ENCODE data around the gene GFRA1.

Gene GFRA1

GRCh38 chr10:116106611-116107010, 166.4 kb downstream of the GFRA1 start:
- ChIA-PET POLR2A (no interaction called here), CTCF (no interaction called here)
- Histone ChIP-seq H3K36me3 (ENCODE audit: control insufficient read depth in 2 of 2, insufficient read depth in 1 of 2, low read length in 2 of 2) (no peaks in the 10 kb centered on the region), H3K9me3 (ENCODE audit: control insufficient read depth, insufficient read depth, low read depth, low read length) (no peaks in the 10 kb centered on the region), H3K4me1 (ENCODE audit: control insufficient read depth, insufficient read depth, low read length) (no peaks in the 10 kb centered on the region), H3K4me3 (ENCODE audit: low read depth, low read length) (no peak overlapping the region), H3K27ac (ENCODE audit: extremely low read depth, low read depth, low read length) (no peak overlapping the region)
- no peak for TF ChIP-seq ZNF521 (tag by site-specific recombination; IDR thresholded peaks at IDR 0.05)
- TF ChIP-seq ZBTB8A (tag by site-specific recombination; IDR thresholded peaks at IDR 0.05): no peak
- TF ChIP-seq ZEB2 (tag by site-specific recombination; IDR thresholded peaks at IDR 0.05): no peak
- no peak for TF ChIP-seq ZBTB10 (tag by site-specific recombination; IDR thresholded peaks at IDR 0.05)

DNA sequence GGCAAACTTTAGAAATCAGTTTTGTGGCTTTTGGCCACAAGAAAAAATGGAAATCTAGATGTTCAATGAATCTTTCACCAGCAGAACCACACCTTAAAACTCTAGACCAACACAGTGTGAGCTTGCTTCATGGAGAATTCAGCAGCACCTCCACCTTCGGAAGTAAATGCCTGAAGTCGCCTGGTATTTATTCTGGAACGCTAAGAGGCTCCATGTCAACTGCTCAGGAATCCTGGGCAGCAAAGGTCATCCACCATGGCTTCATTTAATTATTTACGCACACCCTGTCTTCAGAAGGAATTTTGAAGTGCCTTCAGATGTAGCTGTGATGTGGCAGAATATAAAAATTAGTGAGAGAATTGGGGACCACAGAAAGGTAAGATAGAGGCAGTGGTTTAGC, 167.7 kb downstream of the GFRA1 start:
- Histone ChIP-seq H3K27ac (ENCODE audit: extremely low read depth, low read depth, low read length) (no peak overlapping the region), H3K4me1 (ENCODE audit: control insufficient read depth, insufficient read depth, low read length) (no peaks in the 10 kb centered on the region), H3K9me3 (ENCODE audit: control insufficient read depth, insufficient read depth, low read depth, low read length) (no peaks in the 10 kb centered on the region), H3K36me3 (ENCODE audit: control insufficient read depth in 2 of 2, insufficient read depth in 1 of 2, low read length in 2 of 2) (no peaks in the 10 kb centered on the region), H3K4me3 (ENCODE audit: low read depth, low read length) (no peak overlapping the region)
- ChIA-PET POLR2A (no interaction called here), CTCF (no interaction called here)
- TF ChIP-seq ZNF843 (tag by site-specific recombination; IDR thresholded peaks at IDR 0.05) (no peak), ZNF654 (tag by site-specific recombination; IDR thresholded peaks at IDR 0.05; ENCODE audit: low read depth) (no peak), ZFP3 (tag by site-specific recombination; IDR thresholded peaks at IDR 0.05; ENCODE audit: low read depth) (no peak), ZNF664 (tag by site-specific recombination; IDR thresholded peaks at IDR 0.05) (no peak), SALL2 (tag by site-specific recombination; IDR thresholded peaks at IDR 0.05; ENCODE audit: borderline replicate concordance) (no peak), ZNF768 (tag by site-specific recombination; IDR thresholded peaks at IDR 0.05) (no peak), ZNF221 (tag by site-specific recombination; IDR thresholded peaks at IDR 0.05; ENCODE audit: borderline replicate concordance) (no peak), ZNF302 (tag by site-specific recombination; IDR thresholded peaks at IDR 0.05; ENCODE audit: low read depth) (no peak), ZBTB26 (tag by site-specific recombination; optimal IDR thresholded peaks at IDR 0.05) (no peak)
- TF ChIP-seq, protein P1, sequence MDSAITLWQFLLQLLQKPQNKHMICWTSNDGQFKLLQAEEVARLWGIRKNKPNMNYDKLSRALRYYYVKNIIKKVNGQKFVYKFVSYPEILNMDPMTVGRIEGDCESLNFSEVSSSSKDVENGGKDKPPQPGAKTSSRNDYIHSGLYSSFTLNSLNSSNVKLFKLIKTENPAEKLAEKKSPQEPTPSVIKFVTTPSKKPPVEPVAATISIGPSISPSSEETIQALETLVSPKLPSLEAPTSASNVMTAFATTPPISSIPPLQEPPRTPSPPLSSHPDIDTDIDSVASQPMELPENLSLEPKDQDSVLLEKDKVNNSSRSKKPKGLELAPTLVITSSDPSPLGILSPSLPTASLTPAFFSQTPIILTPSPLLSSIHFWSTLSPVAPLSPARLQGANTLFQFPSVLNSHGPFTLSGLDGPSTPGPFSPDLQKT (IDR thresholded peaks at IDR 0.05; ENCODE audit: borderline replicate concordance, low read depth, low read length): no peak
- TF ChIP-seq, protein P2, sequence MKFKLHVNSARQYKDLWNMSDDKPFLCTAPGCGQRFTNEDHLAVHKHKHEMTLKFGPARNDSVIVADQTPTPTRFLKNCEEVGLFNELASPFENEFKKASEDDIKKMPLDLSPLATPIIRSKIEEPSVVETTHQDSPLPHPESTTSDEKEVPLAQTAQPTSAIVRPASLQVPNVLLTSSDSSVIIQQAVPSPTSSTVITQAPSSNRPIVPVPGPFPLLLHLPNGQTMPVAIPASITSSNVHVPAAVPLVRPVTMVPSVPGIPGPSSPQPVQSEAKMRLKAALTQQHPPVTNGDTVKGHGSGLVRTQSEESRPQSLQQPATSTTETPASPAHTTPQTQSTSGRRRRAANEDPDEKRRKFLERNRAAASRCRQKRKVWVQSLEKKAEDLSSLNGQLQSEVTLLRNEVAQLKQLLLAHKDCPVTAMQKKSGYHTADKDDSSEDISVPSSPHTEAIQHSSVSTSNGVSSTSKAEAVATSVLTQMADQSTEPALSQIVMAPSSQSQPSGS (tag by site-specific recombination; IDR thresholded peaks at IDR 0.05; ENCODE audit: low read depth): no peak
- TF ChIP-seq, protein P3, sequence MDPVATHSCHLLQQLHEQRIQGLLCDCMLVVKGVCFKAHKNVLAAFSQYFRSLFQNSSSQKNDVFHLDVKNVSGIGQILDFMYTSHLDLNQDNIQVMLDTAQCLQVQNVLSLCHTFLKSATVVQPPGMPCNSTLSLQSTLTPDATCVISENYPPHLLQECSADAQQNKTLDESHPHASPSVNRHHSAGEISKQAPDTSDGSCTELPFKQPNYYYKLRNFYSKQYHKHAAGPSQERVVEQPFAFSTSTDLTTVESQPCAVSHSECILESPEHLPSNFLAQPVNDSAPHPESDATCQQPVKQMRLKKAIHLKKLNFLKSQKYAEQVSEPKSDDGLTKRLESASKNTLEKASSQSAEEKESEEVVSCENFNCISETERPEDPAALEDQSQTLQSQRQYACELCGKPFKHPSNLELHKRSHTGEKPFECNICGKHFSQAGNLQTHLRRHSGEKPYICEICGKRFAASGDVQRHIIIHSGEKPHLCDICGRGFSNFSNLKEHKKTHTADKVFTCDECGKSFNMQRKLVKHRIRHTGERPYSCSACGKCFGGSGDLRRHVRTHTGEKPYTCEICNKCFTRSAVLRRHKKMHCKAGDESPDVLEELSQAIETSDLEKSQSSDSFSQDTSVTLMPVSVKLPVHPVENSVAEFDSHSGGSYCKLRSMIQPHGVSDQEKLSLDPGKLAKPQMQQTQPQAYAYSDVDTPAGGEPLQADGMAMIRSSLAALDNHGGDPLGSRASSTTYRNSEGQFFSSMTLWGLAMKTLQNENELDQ (tag by site-specific recombination; IDR thresholded peaks at IDR 0.05; ENCODE audit: low read depth): no peak
- TF ChIP-seq, protein P4, sequence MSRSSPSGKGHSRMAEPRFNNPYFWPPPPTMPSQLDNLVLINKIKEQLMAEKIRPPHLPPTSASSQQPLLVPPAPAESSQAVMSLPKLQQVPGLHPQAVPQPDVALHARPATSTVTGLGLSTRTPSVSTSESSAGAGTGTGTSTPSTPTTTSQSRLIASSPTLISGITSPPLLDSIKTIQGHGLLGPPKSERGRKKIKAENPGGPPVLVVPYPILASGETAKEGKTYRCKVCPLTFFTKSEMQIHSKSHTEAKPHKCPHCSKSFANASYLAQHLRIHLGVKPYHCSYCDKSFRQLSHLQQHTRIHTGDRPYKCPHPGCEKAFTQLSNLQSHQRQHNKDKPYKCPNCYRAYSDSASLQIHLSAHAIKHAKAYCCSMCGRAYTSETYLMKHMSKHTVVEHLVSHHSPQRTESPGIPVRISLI (tag by site-specific recombination; IDR thresholded peaks at IDR 0.05): no peak
- TF ChIP-seq, protein P5, sequence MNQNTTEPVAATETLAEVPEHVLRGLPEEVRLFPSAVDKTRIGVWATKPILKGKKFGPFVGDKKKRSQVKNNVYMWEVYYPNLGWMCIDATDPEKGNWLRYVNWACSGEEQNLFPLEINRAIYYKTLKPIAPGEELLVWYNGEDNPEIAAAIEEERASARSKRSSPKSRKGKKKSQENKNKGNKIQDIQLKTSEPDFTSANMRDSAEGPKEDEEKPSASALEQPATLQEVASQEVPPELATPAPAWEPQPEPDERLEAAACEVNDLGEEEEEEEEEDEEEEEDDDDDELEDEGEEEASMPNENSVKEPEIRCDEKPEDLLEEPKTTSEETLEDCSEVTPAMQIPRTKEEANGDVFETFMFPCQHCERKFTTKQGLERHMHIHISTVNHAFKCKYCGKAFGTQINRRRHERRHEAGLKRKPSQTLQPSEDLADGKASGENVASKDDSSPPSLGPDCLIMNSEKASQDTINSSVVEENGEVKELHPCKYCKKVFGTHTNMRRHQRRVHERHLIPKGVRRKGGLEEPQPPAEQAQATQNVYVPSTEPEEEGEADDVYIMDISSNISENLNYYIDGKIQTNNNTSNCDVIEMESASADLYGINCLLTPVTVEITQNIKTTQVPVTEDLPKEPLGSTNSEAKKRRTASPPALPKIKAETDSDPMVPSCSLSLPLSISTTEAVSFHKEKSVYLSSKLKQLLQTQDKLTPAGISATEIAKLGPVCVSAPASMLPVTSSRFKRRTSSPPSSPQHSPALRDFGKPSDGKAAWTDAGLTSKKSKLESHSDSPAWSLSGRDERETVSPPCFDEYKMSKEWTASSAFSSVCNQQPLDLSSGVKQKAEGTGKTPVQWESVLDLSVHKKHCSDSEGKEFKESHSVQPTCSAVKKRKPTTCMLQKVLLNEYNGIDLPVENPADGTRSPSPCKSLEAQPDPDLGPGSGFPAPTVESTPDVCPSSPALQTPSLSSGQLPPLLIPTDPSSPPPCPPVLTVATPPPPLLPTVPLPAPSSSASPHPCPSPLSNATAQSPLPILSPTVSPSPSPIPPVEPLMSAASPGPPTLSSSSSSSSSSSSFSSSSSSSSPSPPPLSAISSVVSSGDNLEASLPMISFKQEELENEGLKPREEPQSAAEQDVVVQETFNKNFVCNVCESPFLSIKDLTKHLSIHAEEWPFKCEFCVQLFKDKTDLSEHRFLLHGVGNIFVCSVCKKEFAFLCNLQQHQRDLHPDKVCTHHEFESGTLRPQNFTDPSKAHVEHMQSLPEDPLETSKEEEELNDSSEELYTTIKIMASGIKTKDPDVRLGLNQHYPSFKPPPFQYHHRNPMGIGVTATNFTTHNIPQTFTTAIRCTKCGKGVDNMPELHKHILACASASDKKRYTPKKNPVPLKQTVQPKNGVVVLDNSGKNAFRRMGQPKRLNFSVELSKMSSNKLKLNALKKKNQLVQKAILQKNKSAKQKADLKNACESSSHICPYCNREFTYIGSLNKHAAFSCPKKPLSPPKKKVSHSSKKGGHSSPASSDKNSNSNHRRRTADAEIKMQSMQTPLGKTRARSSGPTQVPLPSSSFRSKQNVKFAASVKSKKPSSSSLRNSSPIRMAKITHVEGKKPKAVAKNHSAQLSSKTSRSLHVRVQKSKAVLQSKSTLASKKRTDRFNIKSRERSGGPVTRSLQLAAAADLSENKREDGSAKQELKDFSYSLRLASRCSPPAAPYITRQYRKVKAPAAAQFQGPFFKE (tag by site-specific recombination; IDR thresholded peaks at IDR 0.05; ENCODE audit: borderline replicate concordance): no peak

Data from HEK293 (cell line).